Loucy (cell line): ENCODE data around the gene TSSC4.

ENCODE experiments used
- H2AFZ ChIP-seq: fragments of 200-600 bp; sonication (generic); 2 replicates; pipeline ENCODE4 v1.6.0; 2016; ENCODE audit warnings: antibody characterized with exemption, mild to moderate bottlenecking, low read length, moderate library complexity
- H3F3A ChIP-seq: fragments of 200-600 bp; 2 replicates; pipeline ENCODE4 v1.6.0; 2016; ENCODE audit warnings: antibody characterized with exemption, low read depth, mild to moderate bottlenecking
- H3K27me3 ChIP-seq: fragments of 200-600 bp; sonication (generic); 2 replicates; pipeline ENCODE4 v1.6.1; 2014; ENCODE audit warnings: low read length, mild to moderate bottlenecking; ENCODE audit not compliant: insufficient read depth, poor library complexity, severe bottlenecking
- H3K36me3 ChIP-seq: fragments of 200-600 bp; sonication (generic); 2 replicates; pipeline ENCODE4 v1.6.1; 2016; ENCODE audit warnings: low read length; ENCODE audit not compliant: insufficient read depth
- H3K4me1 ChIP-seq: fragments of 200-600 bp; sonication (generic); 2 replicates; pipeline ENCODE4 v1.5.1; 2014; ENCODE audit warnings: low read length, mild to moderate bottlenecking; ENCODE audit not compliant: insufficient read depth, poor library complexity, severe bottlenecking
- H3K4me2 ChIP-seq: fragments of 200-600 bp; sonication (generic); 2 replicates; pipeline ENCODE4 v1.6.0; 2014; ENCODE audit warnings: antibody characterized with exemption, low read length, low read depth, mild to moderate bottlenecking; ENCODE audit not compliant: poor library complexity, severe bottlenecking
- H3K4me3 ChIP-seq: fragments of 200-600 bp; sonication (generic); 2 replicates; pipeline ENCODE4 v1.5.1; 2014; ENCODE audit warnings: low read length, mild to moderate bottlenecking, mixed read lengths; ENCODE audit not compliant: poor library complexity, severe bottlenecking
- H3K79me2 ChIP-seq: fragments of 200-600 bp; sonication (generic); 2 replicates; pipeline ENCODE4 v1.6.1; 2014; ENCODE audit warnings: low read length; ENCODE audit not compliant: insufficient read depth
- H3K9ac ChIP-seq: fragments of 200-600 bp; sonication (generic); 2 replicates; pipeline ENCODE4 v1.6.0; 2014; ENCODE audit warnings: mild to moderate bottlenecking, low read depth, low read length, moderate library complexity; ENCODE audit not compliant: poor library complexity, severe bottlenecking
- H3K9me2 ChIP-seq: fragments of 200-600 bp; sonication (generic); replicated peaks from 2 replicates; pipeline ENCODE4 v1.6.1; 2016; ENCODE audit warnings: low read depth, low read length, mixed read lengths
- H3K9me3 ChIP-seq: fragments of 200-600 bp; sonication (generic); 2 replicates; pipeline ENCODE4 v1.6.1; 2014; ENCODE audit warnings: mild to moderate bottlenecking, antibody characterized with exemption, low read length, low read depth; ENCODE audit not compliant: insufficient read depth
- H4K20me1 ChIP-seq: fragments of 200-600 bp; sonication (generic); 2 replicates; pipeline ENCODE4 v1.6.0; 2014; ENCODE audit warnings: antibody characterized with exemption, low read length, mild to moderate bottlenecking; ENCODE audit not compliant: insufficient read depth, poor library complexity, severe bottlenecking
- CTCF ChIP-seq: fragments of 200-600 bp; sonication (generic); conservative IDR thresholded peaks from 2 replicates; pipeline ENCODE4 v1.5.1; 2014; ENCODE audit warnings: mild to moderate bottlenecking, antibody characterized with exemption, low read length
- EZH2phosphoT487 ChIP-seq: fragments of 200-600 bp; IDR thresholded peaks from 2 replicates; pipeline ENCODE4 v1.6.1; 2018; ENCODE audit warnings: antibody characterized with exemption, mild to moderate bottlenecking, moderate library complexity, borderline replicate concordance

TSSC4 gene

GRCh38 chr11:2395211-2395730 is 5.3 kb upstream of the TSSC4 start:
- Histone ChIP-seq H4K20me1 (peaks cover 23% of the 10 kb centered on the region), H3K4me1 (peaks cover 9% of the 10 kb centered on the region)

GRCh38 chr11:2395856-2396255 is 4.7 kb upstream of the TSSC4 start:
- H3K9ac ChIP-seq = no peak overlapping the region
- H4K20me1 ChIP-seq = peaks cover 19% of the 10 kb centered on the region
- peaks cover 56% of the 10 kb centered on the region; the same call in 1 of the 2 replicates for H3K36me3 ChIP-seq
- no peaks in the 10 kb centered on the region for H3K9me3 ChIP-seq
- H3F3A ChIP-seq = no peaks in the 10 kb centered on the region
- H3K79me2 ChIP-seq = peaks cover 18% of the 10 kb centered on the region
- H3K4me2 ChIP-seq = no peak overlapping the region
- no peak overlapping the region for H2AFZ ChIP-seq
- H3K4me1 ChIP-seq = peaks cover 9% of the 10 kb centered on the region
- H3K4me3 ChIP-seq = no peak overlapping the region
- H3K9me2 ChIP-seq = no peaks in the 10 kb centered on the region
- TF ChIP-seq CTCF (no peak), EZH2phosphoT487 (no peak)
- H3K27me3 ChIP-seq = no peaks in the 10 kb centered on the region

More at GRCh38 chr11:2395211-2395730, 5.3 kb upstream of the TSSC4 start:
- Histone ChIP-seq H3K27me3 (no peaks in the 10 kb centered on the region), H3K9me3 (no peaks in the 10 kb centered on the region), H3K4me2 (no peak overlapping the region), H3K79me2 (peaks cover 21% of the 10 kb centered on the region; the same call in 1 of the 2 replicates), H3K36me3 (peaks cover 62% of the 10 kb centered on the region; the same call in 1 of the 2 replicates), H3K9me2 (no peaks in the 10 kb centered on the region), H3F3A (no peaks in the 10 kb centered on the region), H3K9ac (no peak overlapping the region), H3K4me3 (no peak overlapping the region), H2AFZ (no peak overlapping the region)
- TF ChIP-seq EZH2phosphoT487 = no peak
- no peak for TF ChIP-seq CTCF

- Histone ChIP-seq H3K4me1 (peaks cover 9% of the 10 kb centered on the region), H3K9ac (no peak overlapping the region), H2AFZ (no peak overlapping the region), H3K4me2 (no peak overlapping the region), H3K79me2 (peaks cover 20% of the 10 kb centered on the region), H3K9me3 (no peaks in the 10 kb centered on the region), H3K4me3 (no peak overlapping the region), H3K9me2 (no peaks in the 10 kb centered on the region), H3F3A (no peaks in the 10 kb centered on the region), H3K36me3 (peaks cover 50% of the 10 kb centered on the region; the same call in 1 of the 2 replicates), H4K20me1 (peaks cover 19% of the 10 kb centered on the region), H3K27me3 (no peaks in the 10 kb centered on the region)
- TF ChIP-seq CTCF (no peak), EZH2phosphoT487 (no peak)
Measured at GRCh38 chr11:2396471-2396870, 4.1 kb upstream of the TSSC4 start.
